Fibroblast of the conjunctiva (primary cell): ENCODE measurements around the gene ABCC5.

Experiments
- DNase-seq: peaks from one replicate; pipeline ENCODE4 v3.0.0-alpha.2; 2010; ENCODE audit warnings: low read depth

ABCC5 gene

GRCh38 chr3:183975981-183976662 lies 41.6 kb downstream of the ABCC5 start:
- DNase-seq, result no peak

- no peak for DNase-seq
Observed at GRCh38 chr3:183968666-183969245, 48.9 kb downstream of the ABCC5 start.

GRCh38 chr3:183967693-183968092 lies 50.0 kb downstream of the ABCC5 start:
- DNase-seq, result no peak

- no peak for DNase-seq
Observed at GRCh38 chr3:183966361-183966791, 51.3 kb downstream of the ABCC5 start.

- no peak for DNase-seq
Observed at GRCh38 chr3:183962807-183963206, 54.9 kb downstream of the ABCC5 start.

GRCh38 chr3:183959214-183959613 lies 58.5 kb downstream of the ABCC5 start:
- no peak for DNase-seq

- DNase-seq, result no peak
Observed at GRCh38 chr3:183958775-183959174, 58.9 kb downstream of the ABCC5 start.

- no peak for DNase-seq
Observed at GRCh38 chr3:183958226-183958625, 59.5 kb downstream of the ABCC5 start.

GRCh38 chr3:183954875-183955274 lies 62.8 kb downstream of the ABCC5 start:
- no peak for DNase-seq

GRCh38 chr3:183953471-183954070 lies 64.1 kb downstream of the ABCC5 start:
- no peak for DNase-seq

- DNase-seq, result no peak
Observed at GRCh38 chr3:183951459-183951858, 66.2 kb downstream of the ABCC5 start.

GRCh38 chr3:183949690-183950089 lies 68.0 kb downstream of the ABCC5 start:
- no peak for DNase-seq

GRCh38 chr3:183946037-183946436 lies 71.6 kb downstream of the ABCC5 start:
- no peak for DNase-seq

- DNase-seq, result no peak
Observed at GRCh38 chr3:183944775-183945174, 72.9 kb downstream of the ABCC5 start.

GRCh38 chr3:183943739-183944138 lies 73.9 kb downstream of the ABCC5 start:
- no peak for DNase-seq

GRCh38 chr3:183941216-183941615 lies 76.5 kb downstream of the ABCC5 start:
- no peak for DNase-seq

- DNase-seq, result no peak
Observed at GRCh38 chr3:183937601-183938286, 79.9 kb downstream of the ABCC5 start.

GRCh38 chr3:183933160-183933559 lies 84.5 kb downstream of the ABCC5 start:
- no peak for DNase-seq

- DNase-seq, result no peak
Observed at GRCh38 chr3:183931881-183932280, 85.8 kb downstream of the ABCC5 start.

GRCh38 chr3:183930086-183930485 lies 87.6 kb downstream of the ABCC5 start:
- no peak for DNase-seq

GRCh38 chr3:183927059-183927458 lies 90.6 kb downstream of the ABCC5 start:
- no peak for DNase-seq

GRCh38 chr3:183924956-183925355 lies 92.7 kb downstream of the ABCC5 start:
- DNase-seq, result peak; percentile 39

GRCh38 chr3:183924543-183924942 lies 93.1 kb downstream of the ABCC5 start:
- DNase-seq, result no peak
